OCI-LY1 (cell line): ENCODE measurements around the gene UPB1.

Source experiments
- H2AFZ ChIP-seq: fragments of 200-600 bp; sonication (generic), shearing (Covaris generic); 2 replicates; pipeline ENCODE4 v1.6.0; 2014; ENCODE audit warnings: antibody characterized with exemption, mild to moderate bottlenecking, low read length
- H3F3A ChIP-seq: fragments of 200-600 bp; sonication (generic), shearing (Covaris generic); 2 replicates; pipeline ENCODE4 v1.6.0; 2014; ENCODE audit warnings: mild to moderate bottlenecking, antibody characterized with exemption, low read length, moderate library complexity; ENCODE audit not compliant: insufficient read depth
- H3K27ac ChIP-seq: fragments of 200-600 bp; sonication (generic); 2 replicates; pipeline ENCODE4 v1.5.1; 2014; ENCODE audit warnings: low read length, mixed run types, mild to moderate bottlenecking, low read depth; ENCODE audit not compliant: poor library complexity, severe bottlenecking
- H3K27me3 ChIP-seq: fragments of 200-600 bp; sonication (generic); 2 replicates; pipeline ENCODE4 v1.6.0; 2014; ENCODE audit warnings: antibody characterized with exemption, mild to moderate bottlenecking, low read length, moderate library complexity; ENCODE audit not compliant: insufficient read depth
- H3K36me3 ChIP-seq: fragments of 200-600 bp; sonication (generic); 2 replicates; pipeline ENCODE4 v1.6.1; 2014; ENCODE audit warnings: mild to moderate bottlenecking, antibody characterized with exemption, low read length, moderate library complexity, mixed read lengths; ENCODE audit not compliant: insufficient read depth
- H3K4me1 ChIP-seq: fragments of 200-600 bp; sonication (generic); 2 replicates; pipeline ENCODE4 v1.5.1; 2014; ENCODE audit warnings: mild to moderate bottlenecking, low read length, moderate library complexity; ENCODE audit not compliant: insufficient read depth, severe bottlenecking
- H3K4me2 ChIP-seq: fragments of 200-600 bp; sonication (generic), shearing (Covaris generic); 2 replicates; pipeline ENCODE4 v1.6.1; 2014; ENCODE audit warnings: low read length
- H3K4me3 ChIP-seq: fragments of 200-600 bp; sonication (generic); 2 replicates; pipeline ENCODE4 v1.5.1; 2014; ENCODE audit warnings: low read length, low read depth, mild to moderate bottlenecking, mixed read lengths; ENCODE audit not compliant: poor library complexity, severe bottlenecking
- H3K79me2 ChIP-seq: fragments of 200-600 bp; shearing (Covaris generic); 2 replicates; pipeline ENCODE4 v1.6.1; 2016; ENCODE audit warnings: mixed run types, low read length, mixed read lengths; ENCODE audit not compliant: insufficient read depth
- H3K9ac ChIP-seq: fragments of 200-600 bp; sonication (generic), shearing (Covaris generic); 2 replicates; pipeline ENCODE4 v1.6.1; 2014; ENCODE audit warnings: mild to moderate bottlenecking, low read length, mixed read lengths
- H3K9me2 ChIP-seq: fragments of 200-600 bp; sonication (generic), shearing (Covaris generic); 2 replicates; pipeline ENCODE4 v1.6.1; 2014; ENCODE audit warnings: low read depth, mild to moderate bottlenecking, low read length, mixed read lengths
- H3K9me3 ChIP-seq: fragments of 200-600 bp; shearing (Covaris generic); 2 replicates; pipeline ENCODE4 v1.6.1; 2014; ENCODE audit warnings: low read length, mixed read lengths
- H4K20me1 ChIP-seq: fragments of 200-600 bp; sonication (generic), shearing (Covaris generic); 2 replicates; pipeline ENCODE4 v1.6.0; 2016; ENCODE audit warnings: mild to moderate bottlenecking, low read length; ENCODE audit not compliant: insufficient read depth
- CTCF ChIP-seq: fragments of 200-600 bp; sonication (generic), shearing (Covaris generic); IDR thresholded peaks from 2 replicates; pipeline ENCODE4 v1.5.1; 2017; ENCODE audit warnings: mild to moderate bottlenecking, antibody characterized with exemption, low read length, moderate library complexity, mixed read lengths
- EZH2 ChIP-seq: fragments of 200-600 bp; sonication (generic), shearing (Covaris generic); IDR thresholded peaks from 2 replicates; pipeline ENCODE4 v1.8.0; 2017; ENCODE audit warnings: borderline replicate concordance, mixed run types, mild to moderate bottlenecking, antibody characterized with exemption, low read length, moderate library complexity, mixed read lengths

UPB1 gene

GRCh38 chr22:24523873-24524272, 28.7 kb downstream of the UPB1 start:
- Histone ChIP-seq H3K27me3 (no peaks in the 10 kb centered on the region), H4K20me1 (no peaks in the 10 kb centered on the region), H2AFZ (no peak overlapping the region), H3K36me3 (no peaks in the 10 kb centered on the region), H3K4me1 (peaks cover 4% of the 10 kb centered on the region), H3K4me3 (no peak overlapping the region), H3K27ac (no peak overlapping the region), H3K4me2 (no peak overlapping the region), H3K9ac (no peak overlapping the region), H3K79me2 (no peaks in the 10 kb centered on the region), H3K9me2 (no peaks in the 10 kb centered on the region), H3K9me3 (no peaks in the 10 kb centered on the region), H3F3A (no peaks in the 10 kb centered on the region)
- TF ChIP-seq CTCF (no peak), EZH2 (no peak)

- Histone ChIP-seq H3K36me3 (no peaks in the 10 kb centered on the region), H3K9me2 (no peaks in the 10 kb centered on the region), H3K4me3 (no peak overlapping the region), H3K4me2 (no peak overlapping the region), H2AFZ (no peak overlapping the region), H3K9me3 (no peaks in the 10 kb centered on the region), H4K20me1 (no peaks in the 10 kb centered on the region), H3K79me2 (no peaks in the 10 kb centered on the region), H3F3A (no peaks in the 10 kb centered on the region), H3K4me1 (peaks cover 4% of the 10 kb centered on the region), H3K27me3 (no peaks in the 10 kb centered on the region), H3K27ac (no peak overlapping the region), H3K9ac (no peak overlapping the region)
- TF ChIP-seq CTCF = peak; percentile 97
- no peak for TF ChIP-seq EZH2
Observed at GRCh38 chr22:24525416-24526037, 30.4 kb downstream of the UPB1 start.

DNA sequence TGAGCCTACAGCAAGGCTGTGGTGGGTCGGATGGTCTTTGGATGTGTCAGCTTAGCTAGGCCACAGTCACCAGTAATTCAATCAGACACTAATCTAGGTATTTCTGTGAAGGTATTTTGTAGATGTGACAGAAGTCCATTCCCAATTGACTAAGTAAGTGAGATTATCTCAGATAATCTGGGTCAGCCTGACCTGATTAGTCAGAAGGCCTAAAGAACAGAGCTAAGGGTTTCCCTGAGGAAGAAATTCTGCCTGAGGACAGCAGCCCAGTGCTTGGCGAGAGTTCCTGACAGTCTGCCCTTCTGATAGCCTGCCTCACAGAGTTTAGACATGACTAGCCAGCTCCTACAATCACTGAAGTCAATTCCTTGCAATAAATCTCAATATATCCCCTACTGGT, 31.1 kb downstream of the UPB1 start:
- Histone ChIP-seq H3K27ac (no peak overlapping the region), H3K4me1 (peaks cover 4% of the 10 kb centered on the region), H4K20me1 (no peaks in the 10 kb centered on the region), H3K9ac (no peak overlapping the region), H3K9me3 (no peaks in the 10 kb centered on the region), H3K4me2 (no peak overlapping the region), H3K36me3 (no peaks in the 10 kb centered on the region), H3K79me2 (no peaks in the 10 kb centered on the region), H3K9me2 (no peaks in the 10 kb centered on the region), H3K27me3 (no peaks in the 10 kb centered on the region), H3K4me3 (no peak overlapping the region), H3F3A (no peaks in the 10 kb centered on the region), H2AFZ (no peak overlapping the region)
- TF ChIP-seq CTCF = no peak
- no peak for TF ChIP-seq EZH2
